Measurements from ENCODE around the gene PIP5KL1. TPM values are rescaled to one million over a fixed set of nuclear protein-coding genes. Genes with fewer than 3 reads are reported as not detected.

The PIP5KL1 gene
- polyA plus RNA-seq, 1 donor (not counting 4 experiments of a cell fraction or from before 2014, with no cell fraction given) = 4.4 TPM

DNA sequence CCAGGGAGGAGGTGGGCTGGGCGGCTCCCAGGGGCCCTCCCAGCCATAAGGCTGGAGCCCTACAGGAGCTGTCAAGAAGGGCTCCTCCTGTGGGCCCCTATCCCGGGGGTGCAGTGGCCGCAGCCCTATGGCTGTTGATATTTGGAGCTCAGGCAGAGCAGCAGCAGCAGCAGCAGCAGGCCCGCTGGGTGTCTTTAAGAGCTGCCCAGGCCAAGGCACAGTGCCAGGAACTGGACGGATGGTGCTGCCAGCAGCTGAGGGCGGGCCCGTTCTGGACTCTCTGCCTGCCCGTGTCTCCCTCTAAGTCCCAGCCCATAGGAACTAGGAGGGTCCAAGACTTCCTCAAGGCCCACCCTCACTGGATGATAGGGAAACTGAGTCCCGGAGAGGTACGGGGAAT lies 56.7 kb downstream of the PIP5KL1 start:
- Histone ChIP-seq H3K27ac (ENCODE audit: control insufficient read depth, insufficient read depth, low read length) (no peak overlapping the region), H3K4me1 (ENCODE audit: control insufficient read depth, extremely low read depth, insufficient read depth, low read length) (peaks cover 24% of the 10 kb centered on the region), H3K9ac (ENCODE audit: control insufficient read depth, extremely low read depth, insufficient read depth, low read length) (peak overlapping the region; percentile 38), H3K79me2 (ENCODE audit: control insufficient read depth, insufficient read depth, low read length) (peaks cover 2% of the 10 kb centered on the region), H4K20me1 (ENCODE audit: control insufficient read depth, extremely low read depth, insufficient read depth, low read length) (peaks cover 2% of the 10 kb centered on the region), H3K36me3 (ENCODE audit: control insufficient read depth in 2 of 2, extremely low read depth in 1 of 2, insufficient read depth in 2 of 2, low read length in 2 of 2) (peaks cover 0 to 7% of the 10 kb centered on the region in 2 experiments), H3K4me2 (ENCODE audit: control insufficient read depth, extremely low read depth, insufficient read depth, low read depth, low read length) (peak overlapping the region; percentile 22), H3K9me3 (ENCODE audit: control insufficient read depth, low read depth, low read length) (no peaks in the 10 kb centered on the region), H3K9me1 (ENCODE audit: control insufficient read depth, extremely low read depth, insufficient read depth, low read length) (no peaks in the 10 kb centered on the region), H2AFZ (ENCODE audit: control insufficient read depth, low read length) (no peak overlapping the region), H3K27me3 (ENCODE audit: control insufficient read depth, extremely low read depth, insufficient read depth, low read length) (no peaks in the 10 kb centered on the region), H3K4me3 (ENCODE audit: control insufficient read depth in 2 of 3, extremely low read depth in 1 of 3, insufficient read depth in 2 of 3, low read depth in 1 of 3, low read length in 3 of 3) (no peak overlapping the region)
- no peak for DNase-seq (ENCODE audit: low read depth, low spot score)
- dilution Hi-C loops (cut with MboI; ENCODE audit: extremely low pct_ligation_motif_present, low sequenced_read_pairs) = no loop called here
- TF ChIP-seq CTCF (optimal IDR thresholded peaks at IDR 0.05 in 1 of 3, IDR thresholded peaks at IDR 0.05 in 1 of 3, conservative IDR thresholded peaks at IDR 0.05 in 1 of 3; ENCODE audit: extremely low read depth in 1 of 3, insufficient read depth in 2 of 3, low read length in 3 of 3) (no peak), EZH2 (IDR thresholded peaks at IDR 0.05; ENCODE audit: low read length) (no peak)
- FAIRE-seq = no peak

DNA sequence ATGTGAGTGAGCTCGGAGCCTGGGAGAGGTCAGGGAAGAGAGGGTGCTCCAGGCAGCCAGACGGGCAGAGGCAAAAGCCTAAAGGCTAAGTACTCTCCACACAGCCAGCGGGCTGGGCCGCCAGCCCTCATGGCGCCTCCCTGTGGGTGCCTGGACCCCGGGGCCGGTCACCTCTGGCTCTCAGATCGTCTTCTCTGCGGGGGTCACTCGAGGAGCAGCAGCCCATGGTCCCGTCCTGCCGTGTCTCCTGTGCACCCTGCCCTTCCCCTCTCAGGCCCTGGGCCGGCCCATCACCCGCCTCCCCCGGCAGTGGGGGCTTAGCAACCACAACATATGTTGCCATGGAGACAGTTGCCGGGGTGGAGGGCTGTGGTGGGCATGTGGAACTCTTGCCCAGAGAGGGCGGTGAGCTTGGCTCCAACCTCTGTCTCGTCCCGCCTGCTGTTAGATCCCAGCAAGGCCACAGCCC lies 57.3 kb downstream of the PIP5KL1 start:
- Histone ChIP-seq H4K20me1 (ENCODE audit: control insufficient read depth, extremely low read depth, insufficient read depth, low read length) (peaks cover 2% of the 10 kb centered on the region), H3K27me3 (ENCODE audit: control insufficient read depth, extremely low read depth, insufficient read depth, low read length) (no peaks in the 10 kb centered on the region), H3K4me2 (ENCODE audit: control insufficient read depth, extremely low read depth, insufficient read depth, low read depth, low read length) (no peak overlapping the region), H3K9me1 (ENCODE audit: control insufficient read depth, extremely low read depth, insufficient read depth, low read length) (no peaks in the 10 kb centered on the region), H2AFZ (ENCODE audit: control insufficient read depth, low read length) (no peak overlapping the region), H3K36me3 (ENCODE audit: control insufficient read depth in 2 of 2, extremely low read depth in 1 of 2, insufficient read depth in 2 of 2, low read length in 2 of 2) (peaks cover under 1 to 7% of the 10 kb centered on the region in 2 experiments), H3K9me3 (ENCODE audit: control insufficient read depth, low read depth, low read length) (no peaks in the 10 kb centered on the region), H3K4me3 (ENCODE audit: control insufficient read depth in 2 of 3, extremely low read depth in 1 of 3, insufficient read depth in 2 of 3, low read depth in 1 of 3, low read length in 3 of 3) (no peak overlapping the region), H3K4me1 (ENCODE audit: control insufficient read depth, extremely low read depth, insufficient read depth, low read length) (peaks cover 24% of the 10 kb centered on the region), H3K27ac (ENCODE audit: control insufficient read depth, insufficient read depth, low read length) (no peak overlapping the region), H3K9ac (ENCODE audit: control insufficient read depth, extremely low read depth, insufficient read depth, low read length) (no peak overlapping the region), H3K79me2 (ENCODE audit: control insufficient read depth, insufficient read depth, low read length) (peaks cover 2% of the 10 kb centered on the region)
- TF ChIP-seq CTCF (optimal IDR thresholded peaks at IDR 0.05 in 1 of 3, IDR thresholded peaks at IDR 0.05 in 1 of 3, conservative IDR thresholded peaks at IDR 0.05 in 1 of 3; ENCODE audit: extremely low read depth in 1 of 3, insufficient read depth in 2 of 3, low read length in 3 of 3) = no peak
- DNase-seq (ENCODE audit: low read depth, low spot score) (no peak), FAIRE-seq (no peak)
- dilution Hi-C loops (cut with MboI; ENCODE audit: extremely low pct_ligation_motif_present, low sequenced_read_pairs) = no loop called here

Data from keratinocyte (primary cell).